GM23338 (cell line): Measurements from ENCODE around the gene ZBTB1. TPM values are rescaled to one million over a fixed set of nuclear protein-coding genes. Genes with fewer than 3 reads are reported as not detected.
"Not testable (repeated sequence)": the region's sequence is repeated elsewhere in the genome, so short reads cannot be mapped to it uniquely, and the experiment has no call there.

ENCODE experiments used
- ATAC-seq: fragments of 200-7000 bp; cut with Tn5 transposase; 3 replicates; pipeline ENCODE4 v1.9.1; 2020
- DNase-seq: peaks from one replicate; pipeline ENCODE4 v3.0.0-alpha.2; 2015; ENCODE audit warnings: low spot score
- H2AFZ ChIP-seq: fragments of 200-600 bp; sonication (generic); 2 replicates; pipeline ENCODE4 v1.8.0; 2016; ENCODE audit warnings: antibody characterized with exemption, mild to moderate bottlenecking, moderate library complexity
- H3F3A ChIP-seq: fragments of 200-600 bp; sonication (generic); replicated peaks from 2 replicates; pipeline ENCODE4 v1.8.0; 2017; ENCODE audit warnings: antibody characterized with exemption, mixed run types, low read depth
- H3K27ac ChIP-seq: fragments of 200-600 bp; sonication (generic); 2 replicates; pipeline ENCODE4 v1.6.1; 2016; ENCODE audit warnings: low read depth
- H3K27me3 ChIP-seq: fragments of 200-600 bp; sonication (generic); 2 replicates; pipeline ENCODE4 v1.8.0; 2016; ENCODE audit warnings: mild to moderate bottlenecking, mixed run types, moderate library complexity; ENCODE audit not compliant: insufficient read depth
- H3K36me3 ChIP-seq: fragments of 200-600 bp; sonication (generic); 2 replicates; pipeline ENCODE4 v1.8.0; 2016; ENCODE audit warnings: mild to moderate bottlenecking; ENCODE audit not compliant: insufficient read depth
- H3K4me1 ChIP-seq: fragments of 200-600 bp; sonication (generic); 2 replicates; pipeline ENCODE4 v1.8.0; 2016; ENCODE audit warnings: mild to moderate bottlenecking, moderate library complexity; ENCODE audit not compliant: insufficient read depth
- H3K4me2 ChIP-seq: fragments of 200-600 bp; sonication (generic); 2 replicates; pipeline ENCODE4 v1.7.1; 2017; ENCODE audit warnings: mixed run types
- H3K4me3 ChIP-seq: fragments of 200-600 bp; sonication (generic); 2 replicates; pipeline ENCODE4 v1.6.1; 2016; ENCODE audit warnings: mixed run types
- H3K79me2 ChIP-seq: fragments of 200-600 bp; sonication (generic); replicated peaks from 2 replicates; pipeline ENCODE4 v1.8.0; 2017; ENCODE audit warnings: mild to moderate bottlenecking; ENCODE audit not compliant: insufficient read depth
- H3K9me2 ChIP-seq: fragments of 200-600 bp; sonication (generic); 2 replicates; pipeline ENCODE4 v1.8.0; 2017; ENCODE audit not compliant: insufficient read depth
- H4K20me1 ChIP-seq: fragments of 200-600 bp; sonication (generic); replicated peaks from 2 replicates; pipeline ENCODE4 v1.8.0; 2017; ENCODE audit warnings: mild to moderate bottlenecking; ENCODE audit not compliant: insufficient read depth
- H3K27ac Mint-ChIP-seq: 2 replicates; pipeline ENCODE4 v1.8.0; 2020; ENCODE audit warnings: inconsistent platforms, mild to moderate bottlenecking, moderate library complexity, mixed read lengths
- H3K27me3 Mint-ChIP-seq: 3 replicates; pipeline ENCODE4 v1.8.0; 2022; ENCODE audit warnings: low read depth, mild to moderate bottlenecking, moderate library complexity, mixed read lengths, inconsistent platforms; ENCODE audit not compliant: insufficient read depth, poor library complexity
- H3K36me3 Mint-ChIP-seq: 3 replicates; pipeline ENCODE4 v1.8.0; 2021; ENCODE audit warnings: low read depth, mild to moderate bottlenecking, inconsistent platforms, moderate library complexity, mixed read lengths
- H3K4me1 Mint-ChIP-seq: 3 replicates; pipeline ENCODE4 v1.8.0; 2020; ENCODE audit warnings: mild to moderate bottlenecking, inconsistent platforms, mixed read lengths
- H3K4me3 Mint-ChIP-seq: 3 replicates; pipeline ENCODE4 v1.8.0; 2021; ENCODE audit warnings: moderate library complexity, mild to moderate bottlenecking, inconsistent platforms, mixed read lengths
- H3K9me3 Mint-ChIP-seq: 3 replicates; pipeline ENCODE4 v1.8.0; 2020; ENCODE audit warnings: moderate library complexity, mild to moderate bottlenecking, inconsistent platforms, mixed read lengths
- CREB1 ChIP-seq: fragments of 250-450 bp; sonication (Bioruptor Pico); IDR thresholded peaks from 2 replicates; pipeline ENCODE4 v1.5.0; 2020; ENCODE audit warnings: low read depth, mild to moderate bottlenecking, moderate library complexity
- EZH2phosphoT487 ChIP-seq: fragments of 200-600 bp; sonication (generic); IDR thresholded peaks from one replicate; pipeline ENCODE4 v1.8.1; 2018; ENCODE audit warnings: antibody characterized with exemption; ENCODE audit not compliant: unreplicated experiment
- JUNB ChIP-seq: IDR thresholded peaks from one replicate; pipeline ENCODE4 v1.6.1; 2016; ENCODE audit warnings: antibody characterized with exemption; ENCODE audit not compliant: unreplicated experiment
- ZNF114 ChIP-seq: fragments of 250-450 bp; sonication (Bioruptor Pico); IDR thresholded peaks from 2 replicates; pipeline ENCODE4 v1.5.0; 2020; ENCODE audit warnings: mild to moderate bottlenecking, moderate library complexity
- polyA plus RNA-seq: library from polyadenylated mRNA; unstranded; fragments of >200 nt; fragmentation: Nextera tagmentation; extraction: Ambion mirVana; gene quantifications from 2 replicates; pipeline ENCODE4 v1.2.1, GENCODE V29; 2016
- total RNA-seq: library from RNA; depleted of rRNA; stranded (reverse); fragments of >200 nt; shearing (Covaris generic); gene quantifications from 2 replicates; pipeline ENCODE4 v1.2.3, GENCODE V29; 2014

The ZBTB1 gene
- total and polyA plus RNA-seq, 2 experiments from 2014 or later = 11.2 to 33.0 TPM

DNA sequence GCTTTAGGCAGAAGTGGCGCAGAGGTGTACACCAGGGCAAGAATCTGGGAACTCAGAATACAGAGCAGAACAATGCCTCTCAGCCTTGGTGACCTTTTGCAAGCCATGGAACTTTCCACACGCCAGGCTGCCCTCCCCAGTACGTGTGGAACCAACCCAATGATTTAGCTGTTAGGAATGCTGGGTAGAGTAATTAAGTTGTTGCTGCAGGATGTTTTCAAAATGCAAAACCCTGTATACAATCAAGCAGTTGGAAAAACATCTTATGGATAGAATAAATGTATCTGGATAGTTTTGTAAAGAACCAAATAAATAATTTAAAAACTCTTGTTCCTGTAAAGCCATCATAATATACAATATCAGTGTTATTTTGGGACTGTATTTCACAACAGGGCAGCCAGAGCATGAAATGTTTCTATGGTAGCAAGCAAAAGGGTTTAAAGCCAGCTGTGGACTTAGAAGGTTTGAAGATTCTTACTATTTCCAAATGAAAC lies 64.6 kb downstream of the ZBTB1 start:
- no peaks in the 10 kb centered on the region for H3K27me3 ChIP-seq
- Mint-ChIP-seq H3K27me3 (peaks cover 5% of the 10 kb centered on the region), H3K27ac (no peak overlapping the region), H3K4me3 (no peak overlapping the region), H3K4me1 (peaks cover 20% of the 10 kb centered on the region), H3K9me3 (no peaks in the 10 kb centered on the region), H3K36me3 (no peaks in the 10 kb centered on the region)
- H3K4me2 ChIP-seq = no peak overlapping the region
- H2AFZ ChIP-seq = no peak overlapping the region
- H4K20me1 ChIP-seq = no peaks in the 10 kb centered on the region
- H3K9me2 ChIP-seq = no peaks in the 10 kb centered on the region
- no peak overlapping the region for H3K27ac ChIP-seq
- no peaks in the 10 kb centered on the region for H3K36me3 ChIP-seq
- TF ChIP-seq EZH2phosphoT487 (no peak), CREB1 (CRISPR knock-in tag) (no peak), JUNB (no peak)
- DNase-seq (peak; percentile 19), ATAC-seq (no peak)
- 0 out of 2 replicates have a peak, but pooled peaks cover 6% of the 10 kb centered on the region for H3K4me1 ChIP-seq
- H3F3A ChIP-seq = no peaks in the 10 kb centered on the region
- H3K4me3 ChIP-seq = no peak overlapping the region
- H3K79me2 ChIP-seq = no peaks in the 10 kb centered on the region

DNA sequence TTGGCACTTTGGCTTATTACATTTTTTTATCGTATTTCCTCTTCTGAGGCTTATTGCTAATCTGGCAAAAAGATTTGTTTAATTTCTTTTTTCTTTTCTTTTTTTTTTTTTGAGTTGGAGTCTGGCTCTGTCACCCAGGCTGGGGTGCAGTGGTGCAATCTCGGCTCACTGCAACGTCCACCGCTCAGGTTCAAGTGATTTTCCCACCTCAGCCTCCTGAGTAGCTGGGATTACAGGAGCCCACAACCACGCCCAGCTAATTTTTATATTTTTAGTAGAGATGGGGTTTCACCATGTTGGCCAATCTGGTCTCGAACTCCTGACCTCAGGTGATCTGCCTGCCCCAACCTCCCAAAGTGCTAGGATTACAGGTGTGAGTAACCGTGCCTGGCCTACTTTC lies 65.1 kb downstream of the ZBTB1 start:
- H3K27ac Mint-ChIP-seq, H3K9me3 Mint-ChIP-seq, H2AFZ ChIP-seq, H3K4me3 Mint-ChIP-seq, H3K4me2 ChIP-seq, DNase-seq, H3K36me3 ChIP-seq, H3K79me2 ChIP-seq, H3K27me3 ChIP-seq, H3K4me1 ChIP-seq, H3F3A ChIP-seq, H4K20me1 ChIP-seq, ATAC-seq, H3K9me2 ChIP-seq, H3K36me3 Mint-ChIP-seq, H3K4me3 ChIP-seq, H3K27ac ChIP-seq, H3K27me3 Mint-ChIP-seq: not testable (repeated sequence)
- H3K4me1 Mint-ChIP-seq = peaks cover 19% of the 10 kb centered on the region

DNA sequence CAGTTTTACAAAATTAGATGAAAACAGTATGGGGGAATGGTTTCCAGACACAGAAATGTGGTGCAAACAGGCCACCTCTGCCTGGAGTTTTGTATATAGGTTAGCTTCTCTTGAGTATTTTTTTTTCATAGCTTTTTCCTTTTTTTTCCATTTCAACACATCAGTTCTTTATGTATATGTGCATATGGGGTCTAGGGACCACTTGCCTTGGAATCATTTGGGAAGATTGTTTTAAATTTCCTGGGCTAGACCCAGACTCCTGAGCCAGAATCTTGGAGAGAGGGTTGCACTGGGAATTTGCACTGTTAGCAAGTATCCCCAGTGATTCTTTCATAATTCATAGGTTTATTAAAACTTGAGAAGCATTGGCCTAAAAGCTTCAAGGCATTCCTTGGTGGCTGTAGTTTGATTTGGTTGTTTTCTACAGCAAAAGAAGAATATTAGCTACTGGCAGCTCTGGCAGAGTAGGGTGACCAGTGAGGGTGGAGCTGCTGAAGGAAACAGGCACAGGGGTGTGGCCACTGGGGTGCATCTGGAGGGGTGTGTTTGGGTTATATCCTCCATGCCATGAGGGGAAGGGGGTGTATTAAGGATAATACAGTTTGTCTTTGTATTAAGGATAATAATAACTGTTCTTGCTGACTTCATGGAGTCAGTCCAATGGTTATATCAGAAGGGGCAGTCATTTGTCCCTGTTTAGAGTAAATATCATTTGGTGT lies 68.0 kb downstream of the ZBTB1 start:
- Mint-ChIP-seq H3K27me3 (peaks cover 5% of the 10 kb centered on the region), H3K4me3 (no peak overlapping the region; the same call in 2 of the 3 replicates), H3K36me3 (no peaks in the 10 kb centered on the region), H3K4me1 (peaks cover 18% of the 10 kb centered on the region), H3K27ac (peak overlapping the region; percentile 86; the same call in 1 of the 2 replicates), H3K9me3 (no peaks in the 10 kb centered on the region)
- no peaks in the 10 kb centered on the region for H3K36me3 ChIP-seq
- H4K20me1 ChIP-seq = no peaks in the 10 kb centered on the region
- H3K4me2 ChIP-seq = peak overlapping the region; percentile 16
- no peak overlapping the region for H2AFZ ChIP-seq
- H3K4me3 ChIP-seq = no peak overlapping the region
- no peaks in the 10 kb centered on the region for H3K27me3 ChIP-seq
- no peak for TF ChIP-seq JUNB
- H3F3A ChIP-seq = no peaks in the 10 kb centered on the region
- peak overlapping the region; percentile 8; the same call in 1 of the 2 replicates for H3K27ac ChIP-seq
- DNase-seq (no peak), ATAC-seq (peak; percentile 68)
- H3K79me2 ChIP-seq = no peaks in the 10 kb centered on the region
- 0 out of 2 replicates have a peak, but pooled peaks cover 6% of the 10 kb centered on the region for H3K4me1 ChIP-seq
- no peaks in the 10 kb centered on the region for H3K9me2 ChIP-seq

DNA sequence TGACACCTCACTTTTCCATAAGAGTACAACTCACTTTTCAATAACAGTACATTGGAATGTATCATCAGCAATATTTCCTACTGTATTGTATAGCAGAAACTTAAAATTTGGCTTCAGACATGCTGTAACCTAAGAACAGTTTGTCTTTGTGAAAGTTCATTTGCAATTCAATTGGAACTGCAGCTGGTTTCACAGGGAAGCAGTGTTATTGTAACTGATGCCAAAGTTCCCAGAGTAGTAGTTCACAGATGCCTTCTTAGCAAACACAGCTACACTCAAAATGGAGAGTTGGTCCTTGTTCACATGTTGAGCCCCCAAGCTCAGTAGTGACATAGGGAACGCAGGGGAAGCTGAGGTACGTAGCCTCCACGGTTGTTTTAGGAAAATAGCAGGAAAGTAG lies 68.5 kb downstream of the ZBTB1 start:
- no peaks in the 10 kb centered on the region for H3K9me3 Mint-ChIP-seq
- 0 out of 2 replicates have a peak, but pooled peaks cover 6% of the 10 kb centered on the region for H3K4me1 ChIP-seq
- no peak overlapping the region for H2AFZ ChIP-seq
- no peaks in the 10 kb centered on the region for H4K20me1 ChIP-seq
- peak; percentile 78 for DNase-seq
- H3K4me3 Mint-ChIP-seq = no peak overlapping the region
- no peaks in the 10 kb centered on the region for H3F3A ChIP-seq
- H3K4me3 ChIP-seq = no peak overlapping the region
- H3K36me3 ChIP-seq = no peaks in the 10 kb centered on the region
- H3K36me3 Mint-ChIP-seq = no peaks in the 10 kb centered on the region
- H3K27me3 ChIP-seq = no peaks in the 10 kb centered on the region
- no peaks in the 10 kb centered on the region for H3K79me2 ChIP-seq
- peak overlapping the region; percentile 67; the same call in 1 of the 2 replicates for H3K27ac ChIP-seq
- H3K4me2 ChIP-seq = peak overlapping the region; percentile 16
- H3K27ac Mint-ChIP-seq = peak overlapping the region; percentile 86
- H3K27me3 Mint-ChIP-seq = peaks cover 5% of the 10 kb centered on the region
- H3K4me1 Mint-ChIP-seq = peaks cover 19% of the 10 kb centered on the region
- ATAC-seq = peak; percentile 85
- no peaks in the 10 kb centered on the region for H3K9me2 ChIP-seq
- TF ChIP-seq ZNF114 = no peak
